Testis (tissue), 2 donors: Measurements from ENCODE around the gene SPOCK2.

ENCODE experiments used
- CTCF ChIP-seq, 3 experiments: fragments of 450-650 bp in 2 of 3; fragments of 200-600 bp in 1 of 3; sonication (generic) in 1 of 3; IDR thresholded peaks; one replicate each; pipeline ENCODE4 v1.5.1; 2016 to 2019; ENCODE audit warnings: antibody characterized with exemption in 3 of 3, mild to moderate bottlenecking in 2 of 3, moderate library complexity in 1 of 3
- POLR2A ChIP-seq: fragments of 450-650 bp; IDR thresholded peaks from one replicate; pipeline ENCODE4 v1.6.1; 2017; ENCODE audit warnings: antibody characterized with exemption, mild to moderate bottlenecking, moderate library complexity

DNA sequence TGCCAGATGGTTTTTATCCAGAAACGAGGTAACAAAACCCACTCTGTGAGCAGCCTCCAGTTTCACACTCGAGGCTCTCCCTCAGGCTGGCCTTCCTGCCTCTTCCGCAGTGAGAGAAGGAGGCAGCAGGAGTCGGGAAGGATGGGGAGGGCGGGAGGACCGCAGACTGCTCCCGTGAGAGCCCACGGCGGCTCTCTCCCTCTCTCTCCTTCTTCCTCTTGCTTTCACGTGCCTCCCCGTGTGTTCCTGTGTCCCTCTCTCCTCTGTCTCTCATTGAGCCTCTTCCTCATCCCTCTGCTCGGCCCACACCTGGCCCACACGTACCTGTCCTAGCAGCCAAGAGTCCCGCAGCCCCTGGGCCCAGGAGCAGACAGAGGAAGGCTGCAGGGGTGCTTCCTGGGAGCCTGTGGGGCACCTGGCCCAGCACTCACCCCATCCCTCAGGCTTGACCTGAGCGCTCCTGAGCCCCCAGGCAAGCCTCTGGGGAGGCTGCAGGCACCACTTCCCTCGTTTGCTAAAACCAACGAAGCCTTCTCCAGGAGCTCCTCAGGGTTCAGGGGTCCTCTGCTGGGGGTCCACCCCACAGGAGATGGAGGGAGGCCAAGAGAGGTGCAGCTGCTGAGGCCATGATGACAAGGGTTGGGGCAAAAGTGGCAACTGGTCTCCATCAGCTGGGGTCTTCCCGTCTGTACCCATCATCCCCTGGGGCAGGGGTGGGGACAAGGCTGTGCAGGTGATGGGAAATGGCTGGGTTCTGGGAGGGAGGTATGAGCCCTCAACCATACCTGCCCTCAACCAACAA is 13.6 kb downstream of the SPOCK2 start:
- TF ChIP-seq POLR2A (no peak), CTCF (IDR thresholded peaks at IDR 0.05) (no peak)
